ENCODE measurements around the gene WNK2.
"Not testable (repeated sequence)": the region's sequence is repeated elsewhere in the genome, so short reads cannot be mapped to it uniquely, and the experiment has no call there.

WNK2 gene

GRCh38 chr9:93183663-93184431 lies at the start of gene WNK2:
TSS of gene WNK2 (plus strand) at chr9:93184139. CDS start at chr9:93184930, 791 bp downstream.
- DNase-seq, result no peak

- no peak for DNase-seq
Measured at GRCh38 chr9:93134740-93135444, 49.0 kb upstream of the WNK2 start.

- no peak for DNase-seq
Measured at GRCh38 chr9:93136011-93136440, 47.9 kb upstream of the WNK2 start.

GRCh38 chr9:93137362-93137761 lies 46.6 kb upstream of the WNK2 start:
- no peak for DNase-seq

DNA sequence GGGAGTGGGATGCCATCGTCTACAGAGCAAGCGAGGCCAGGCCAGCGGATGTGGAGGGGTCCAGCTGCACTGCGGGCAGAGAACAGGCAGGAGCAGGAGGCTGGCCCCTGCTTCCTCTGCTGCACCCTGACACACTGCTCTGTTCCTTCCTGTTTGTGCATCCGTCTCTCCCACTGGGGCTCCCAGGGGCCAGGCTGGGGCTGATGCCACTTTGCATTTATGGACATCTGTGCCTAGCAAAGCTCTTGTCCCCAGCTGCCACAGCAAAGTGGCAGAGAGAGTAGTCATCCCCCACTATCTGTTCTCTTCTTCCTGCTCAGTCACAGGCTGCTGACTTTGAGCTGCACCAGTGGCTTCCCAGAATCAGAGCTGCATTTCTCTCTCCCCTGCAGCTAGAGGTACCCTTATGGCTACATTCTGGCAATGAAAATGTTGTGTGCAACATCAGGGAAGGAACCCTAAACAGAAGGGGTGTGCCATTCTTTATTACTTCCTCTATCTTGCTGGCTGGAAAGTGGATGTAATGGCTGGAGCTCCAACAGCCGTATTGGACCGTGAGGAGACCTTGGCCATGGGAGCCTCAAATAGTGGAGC lies 45.7 kb upstream of the WNK2 start:
- no peak for DNase-seq

- DNase-seq, result no peak
Measured at GRCh38 chr9:93139365-93140182, 44.4 kb upstream of the WNK2 start.

DNA sequence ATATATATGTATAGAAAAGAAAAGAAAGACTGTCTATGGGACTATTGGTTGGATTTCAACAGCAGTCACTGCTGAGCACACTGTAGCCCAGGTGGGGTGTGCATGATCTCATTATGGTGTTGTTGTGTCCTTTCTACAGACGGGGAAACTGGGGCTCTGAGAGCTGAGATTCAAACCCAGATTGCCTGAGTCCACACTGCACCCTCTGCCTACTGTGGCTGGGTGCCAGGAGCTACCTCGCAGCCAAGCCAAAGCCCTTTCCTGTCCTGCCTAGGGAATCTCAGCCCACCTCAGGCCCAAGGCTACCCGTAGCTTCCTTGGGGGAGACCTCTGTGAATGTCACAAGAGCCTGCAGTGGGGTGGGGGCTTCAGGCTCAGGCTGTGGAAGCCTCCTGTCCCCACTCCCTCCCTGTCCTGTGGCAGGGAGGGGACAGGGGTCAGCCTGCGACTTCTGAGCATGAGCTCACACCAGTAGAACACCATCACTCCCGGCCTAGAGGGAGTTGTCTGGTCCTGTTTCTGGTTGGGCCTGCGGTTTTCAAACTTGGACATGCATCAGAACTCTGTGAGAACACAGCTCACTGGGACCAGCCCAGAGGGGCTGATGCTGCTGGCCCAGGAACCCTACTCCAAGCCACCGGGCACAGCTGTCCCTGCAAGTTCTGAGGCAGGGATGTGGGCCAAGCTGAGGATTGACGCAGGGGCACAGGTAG lies 42.0 kb upstream of the WNK2 start:
- no peak for DNase-seq

GRCh38 chr9:93143830-93144530 lies 40.0 kb upstream of the WNK2 start:
- no peak for DNase-seq

DNA sequence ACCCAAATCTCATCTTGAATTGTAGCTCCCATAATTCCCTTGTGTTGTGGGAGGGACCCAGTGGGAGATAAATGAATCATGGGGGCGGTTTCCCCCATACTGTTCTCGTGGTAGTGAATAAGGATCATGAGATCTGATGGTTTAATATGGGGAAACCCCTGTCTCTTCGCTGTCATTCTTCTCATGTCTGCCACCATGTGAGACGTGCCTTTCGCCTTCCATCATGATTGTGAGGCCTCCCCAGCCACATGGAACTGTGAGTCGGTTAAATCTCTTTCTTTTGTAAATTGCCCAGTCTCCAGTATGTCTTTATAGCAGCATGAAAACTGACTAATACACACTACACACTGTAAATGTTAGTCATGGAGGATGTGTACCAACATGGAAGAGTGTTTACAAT lies 37.2 kb upstream of the WNK2 start:
- not testable (repeated sequence) for DNase-seq

GRCh38 chr9:93147632-93148031 lies 36.3 kb upstream of the WNK2 start:
- DNase-seq, result no peak

DNA sequence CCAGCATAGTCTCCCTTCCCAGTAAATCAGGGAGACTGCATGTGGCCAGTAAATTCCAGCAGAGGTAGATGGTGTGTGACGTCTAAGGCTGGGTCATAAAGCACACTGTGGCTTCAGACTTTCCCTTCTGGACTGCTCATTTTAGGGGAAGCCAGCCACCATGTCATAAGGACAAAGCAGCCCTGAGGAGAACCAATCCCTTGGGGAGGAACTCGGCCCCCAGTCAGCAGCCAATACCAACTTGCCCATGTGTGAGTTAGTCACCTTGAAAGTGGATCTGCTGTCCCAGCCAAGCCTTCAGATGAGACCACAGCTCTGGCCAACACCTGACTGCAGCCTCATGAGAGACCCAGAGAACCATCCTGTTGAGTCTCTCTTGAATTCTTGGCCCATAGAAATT lies 35.2 kb upstream of the WNK2 start:
- DNase-seq, result no peak

DNA sequence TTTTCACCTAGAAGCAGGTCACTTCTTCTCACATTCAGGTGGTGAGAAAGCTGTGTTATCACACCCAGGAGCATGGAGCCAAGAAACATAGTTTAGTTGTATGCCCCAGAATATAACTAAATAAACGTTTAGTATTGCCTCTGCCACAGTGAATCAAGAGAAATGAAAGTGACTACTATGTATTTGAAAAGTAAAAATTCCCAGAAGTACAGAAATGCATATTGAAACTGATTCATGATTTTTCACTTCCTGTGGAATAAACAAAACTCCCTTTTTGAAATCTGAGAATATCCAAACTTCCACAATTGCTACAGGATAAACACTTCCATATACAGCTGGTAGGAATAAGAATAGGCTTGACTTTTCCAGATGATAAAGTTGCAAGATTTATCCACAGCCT lies 34.6 kb upstream of the WNK2 start:
- DNase-seq, result no peak

DNA sequence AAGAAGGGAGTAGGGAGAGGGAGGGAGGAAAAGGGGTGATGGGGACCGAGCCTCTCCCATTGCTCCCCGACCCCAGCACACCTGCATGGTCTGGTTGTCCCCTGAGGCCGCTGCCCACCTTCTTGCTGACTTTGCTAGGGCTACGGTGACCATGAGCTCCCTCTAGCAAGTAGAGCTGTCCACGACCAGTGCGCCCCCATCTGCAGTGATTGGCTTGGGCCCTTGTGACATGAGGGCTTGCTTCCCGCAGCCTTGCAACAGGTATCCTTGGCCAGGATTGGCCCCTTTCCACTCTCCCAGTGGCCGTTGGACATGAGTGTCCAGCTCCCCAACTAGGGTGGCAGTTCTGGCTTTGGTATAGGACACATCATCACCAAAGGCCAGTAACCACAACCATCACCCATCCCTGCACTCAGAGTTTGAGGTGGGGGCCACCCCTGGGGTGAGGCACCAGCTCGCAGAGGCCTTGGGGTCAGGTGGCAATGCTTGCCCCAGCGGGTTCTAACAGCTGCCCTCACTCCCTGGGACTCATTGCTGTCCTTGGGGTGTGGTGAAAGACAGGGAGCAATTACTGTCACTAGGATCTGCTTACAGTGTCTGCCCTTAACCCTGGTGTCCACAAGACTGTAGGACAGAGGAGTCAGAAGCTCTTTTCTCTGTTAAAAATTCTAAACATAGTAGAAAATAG lies 32.7 kb upstream of the WNK2 start:
- no peak for DNase-seq

GRCh38 chr9:93154293-93154903 lies 29.5 kb upstream of the WNK2 start:
- peak; percentile 12 for DNase-seq

GRCh38 chr9:93155716-93156474 lies 28.0 kb upstream of the WNK2 start:
- DNase-seq, result no peak

DNA sequence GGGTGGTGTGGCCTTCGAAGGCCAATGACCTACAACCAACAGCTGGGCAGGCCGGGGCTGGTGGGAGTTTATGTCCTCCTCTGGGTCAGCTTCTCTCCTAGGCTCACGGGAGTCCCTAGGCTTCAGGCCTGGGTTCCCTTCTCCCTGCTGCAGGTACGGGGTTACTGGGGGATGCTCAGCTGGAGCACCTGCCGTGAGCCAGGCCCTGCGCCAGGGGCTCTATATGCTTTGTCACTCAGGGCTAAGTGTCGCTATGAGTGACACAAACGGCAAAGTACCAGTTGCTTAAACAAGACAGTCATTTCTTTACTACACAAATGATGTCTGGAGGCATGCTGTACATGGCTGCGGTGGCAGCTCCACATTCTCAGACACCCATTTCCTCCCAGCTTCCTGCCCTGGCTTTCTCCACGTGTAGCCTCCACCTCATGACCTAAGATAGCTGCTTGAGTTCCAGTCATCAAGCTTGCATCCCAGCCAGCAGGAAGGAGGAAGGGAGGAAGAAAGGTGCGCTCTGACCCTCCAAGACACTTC lies 27.4 kb upstream of the WNK2 start:
- no peak for DNase-seq

DNA sequence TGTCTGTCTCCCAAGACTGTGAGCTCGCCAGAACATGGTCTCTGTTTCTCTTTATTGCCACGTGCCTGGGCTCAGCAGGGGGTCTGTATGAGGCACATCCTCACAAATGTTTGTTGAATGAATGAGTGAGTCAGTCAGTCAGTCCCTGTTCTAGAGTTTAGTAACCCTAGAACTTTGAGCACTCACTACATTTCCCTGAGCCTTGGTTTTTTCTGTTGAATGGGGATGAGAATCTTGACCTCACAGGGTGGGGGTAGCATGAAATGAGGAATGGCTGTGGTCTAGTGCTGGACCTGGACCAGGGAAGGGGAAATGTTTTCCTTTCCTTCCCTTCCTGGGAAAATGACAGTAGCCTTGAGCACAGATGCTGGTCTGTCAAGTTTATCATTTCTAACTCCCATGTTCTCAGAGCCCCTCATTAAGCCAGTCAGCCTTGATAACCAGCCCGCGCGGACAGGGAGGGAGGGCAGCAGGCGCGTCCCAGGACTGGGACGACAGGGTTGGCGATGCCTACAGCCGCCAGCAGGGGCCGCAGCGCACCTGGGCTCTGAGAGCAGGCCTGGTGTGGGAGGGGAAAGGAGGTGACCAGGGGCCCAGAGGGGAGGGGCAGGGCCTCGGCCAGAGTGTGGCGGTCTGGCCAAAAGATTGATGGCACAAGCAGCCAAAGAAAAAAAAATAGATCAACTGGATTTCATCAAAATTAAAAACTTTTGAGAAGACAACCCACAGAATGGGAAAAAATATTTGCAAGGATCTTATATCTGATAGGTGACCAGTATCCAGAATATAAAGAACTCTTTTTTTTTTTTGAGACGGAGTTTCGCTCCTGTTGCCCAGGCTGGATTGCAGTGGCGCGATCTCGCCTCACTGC lies 24.1 kb upstream of the WNK2 start:
- peak; percentile 76 for DNase-seq

DNA sequence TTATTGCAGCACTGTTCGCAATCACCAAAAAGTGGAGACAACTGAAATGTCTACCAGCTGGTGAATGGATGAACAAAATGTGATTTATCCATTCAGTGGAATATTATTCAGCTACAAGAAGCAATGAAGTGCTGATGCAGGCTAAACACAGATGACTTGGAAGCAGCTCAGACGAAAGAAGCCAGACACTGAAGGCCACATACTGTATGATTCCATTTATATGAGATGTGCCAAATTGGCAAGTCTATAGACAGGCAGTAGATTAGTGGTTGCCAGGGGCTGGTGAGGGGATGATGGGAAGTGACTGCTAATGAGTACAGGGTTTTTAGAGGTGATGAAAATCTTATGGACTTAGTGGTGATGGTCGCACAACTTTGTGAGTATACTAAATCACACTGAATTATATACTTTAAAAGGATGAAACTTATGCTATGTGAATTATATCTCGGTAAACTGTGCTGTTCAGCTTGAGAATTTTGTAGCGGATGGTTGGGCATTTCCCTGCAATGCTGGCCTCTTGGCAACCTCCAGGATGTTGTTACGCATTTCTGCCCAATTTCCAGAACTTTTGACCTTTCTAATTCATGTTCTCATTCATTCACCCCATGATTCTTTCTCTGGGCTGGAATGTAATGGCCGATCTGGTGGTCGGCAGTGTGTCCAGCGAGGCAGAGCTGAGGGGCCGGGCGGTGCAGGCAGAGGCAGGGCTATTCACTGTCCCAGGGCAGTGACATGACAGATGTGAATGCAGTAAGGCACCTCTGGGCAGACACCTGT lies 22.0 kb upstream of the WNK2 start:
- no peak for DNase-seq
